Muscle layer of colon (tissue), 2 donors: Measurements from ENCODE around the gene TFE3.

ENCODE experiments used
- H3K27ac ChIP-seq: one replicate; pipeline ENCODE4 v1.7.0; 2013; ENCODE audit warnings: low read depth, mild to moderate bottlenecking, low read length, moderate library complexity
- H3K27me3 ChIP-seq, 2 donors: one replicate each; pipeline ENCODE4 v1.7.0; 2013; ENCODE audit warnings: low read length in 2 of 2, mild to moderate bottlenecking in 2 of 2; ENCODE audit not compliant: insufficient read depth in 2 of 2, control insufficient read depth in 1 of 2
- H3K36me3 ChIP-seq: one replicate; pipeline ENCODE4 v1.7.0; 2013; ENCODE audit warnings: mild to moderate bottlenecking, low read length; ENCODE audit not compliant: insufficient read depth
- H3K4me1 ChIP-seq: one replicate; pipeline ENCODE4 v1.7.0; 2013; ENCODE audit warnings: mild to moderate bottlenecking, low read length; ENCODE audit not compliant: insufficient read depth
- H3K4me3 ChIP-seq, 2 donors: one replicate each; pipeline ENCODE4 v1.7.0; 2013; ENCODE audit warnings: low read length in 2 of 2, low read depth in 1 of 2, mild to moderate bottlenecking in 1 of 2, moderate library complexity in 1 of 2
- H3K9ac ChIP-seq: one replicate; pipeline ENCODE4 v1.7.0; 2013; ENCODE audit warnings: low read length
- H3K9me3 ChIP-seq: one replicate; pipeline ENCODE4 v1.7.0; 2013; ENCODE audit warnings: mild to moderate bottlenecking, low read length
- donor health status: abdominal sarcoma.
- donor health status: Adenocarcinoma of cecum.

TFE3 gene

GRCh38 chrX:49070988-49071387 lies 27.8 kb upstream of the TFE3 start:
- H3K4me3 ChIP-seq: no peak overlapping the region
- no peak overlapping the region for H3K9ac ChIP-seq

GRCh38 chrX:49069038-49069437 lies 25.9 kb upstream of the TFE3 start:
- no peak overlapping the region for H3K9ac ChIP-seq
- no peaks in the 10 kb centered on the region for H3K9me3 ChIP-seq
- H3K36me3 ChIP-seq: no peaks in the 10 kb centered on the region
- H3K27ac ChIP-seq: no peak overlapping the region
- peaks cover 5% of the 10 kb centered on the region for H3K4me1 ChIP-seq
- no peak overlapping the region for H3K4me3 ChIP-seq
- H3K27me3 ChIP-seq: peaks cover 0 to 6% of the 10 kb centered on the region in 2 donors

More at GRCh38 chrX:49070988-49071387, 27.8 kb upstream of the TFE3 start:
- Histone ChIP-seq H3K36me3 (peaks cover 5% of the 10 kb centered on the region), H3K4me1 (peaks cover 9% of the 10 kb centered on the region), H3K27ac (no peak overlapping the region), H3K27me3 (peaks cover 0 to 7% of the 10 kb centered on the region in 2 donors), H3K9me3 (no peaks in the 10 kb centered on the region)

GRCh38 chrX:49067285-49068120 lies 24.3 kb upstream of the TFE3 start:
- H3K36me3 ChIP-seq: no peaks in the 10 kb centered on the region
- H3K4me1 ChIP-seq: no peaks in the 10 kb centered on the region
- no peak overlapping the region for H3K27ac ChIP-seq
- no peak overlapping the region for H3K9ac ChIP-seq
- no peaks in the 10 kb centered on the region for H3K27me3 ChIP-seq
- no peaks in the 10 kb centered on the region for H3K9me3 ChIP-seq
- H3K4me3 ChIP-seq: no peak overlapping the region

GRCh38 chrX:49066690-49067089 lies 23.5 kb upstream of the TFE3 start:
- Histone ChIP-seq H3K27ac (no peak overlapping the region), H3K9me3 (no peaks in the 10 kb centered on the region), H3K4me1 (no peaks in the 10 kb centered on the region), H3K4me3 (no peak overlapping the region), H3K27me3 (no peaks in the 10 kb centered on the region), H3K36me3 (no peaks in the 10 kb centered on the region), H3K9ac (no peak overlapping the region)

GRCh38 chrX:49066278-49066677 lies 23.1 kb upstream of the TFE3 start:
- Histone ChIP-seq H3K36me3 (no peaks in the 10 kb centered on the region), H3K9ac (no peak overlapping the region), H3K4me1 (no peaks in the 10 kb centered on the region), H3K27ac (no peak overlapping the region), H3K9me3 (no peaks in the 10 kb centered on the region), H3K4me3 (no peak overlapping the region), H3K27me3 (no peaks in the 10 kb centered on the region)

- H3K27ac ChIP-seq: no peak overlapping the region
- H3K9me3 ChIP-seq: no peaks in the 10 kb centered on the region
- no peaks in the 10 kb centered on the region for H3K4me1 ChIP-seq
- H3K27me3 ChIP-seq: no peaks in the 10 kb centered on the region
- H3K36me3 ChIP-seq: no peaks in the 10 kb centered on the region
- H3K9ac ChIP-seq: no peak overlapping the region
- H3K4me3 ChIP-seq: no peak overlapping the region
Measured at GRCh38 chrX:49064735-49065134, 21.6 kb upstream of the TFE3 start.

GRCh38 chrX:49064303-49064702 lies 21.1 kb upstream of the TFE3 start:
- Histone ChIP-seq H3K36me3 (no peaks in the 10 kb centered on the region), H3K9ac (no peak overlapping the region), H3K27me3 (no peaks in the 10 kb centered on the region), H3K4me1 (no peaks in the 10 kb centered on the region), H3K9me3 (no peaks in the 10 kb centered on the region), H3K27ac (no peak overlapping the region), H3K4me3 (no peak overlapping the region)

GRCh38 chrX:49063715-49064114 lies 20.6 kb upstream of the TFE3 start:
- Histone ChIP-seq H3K9ac (no peak overlapping the region), H3K27ac (no peak overlapping the region), H3K36me3 (no peaks in the 10 kb centered on the region), H3K9me3 (no peaks in the 10 kb centered on the region), H3K4me3 (no peak overlapping the region), H3K27me3 (peaks cover 0 to 3% of the 10 kb centered on the region in 2 donors), H3K4me1 (no peaks in the 10 kb centered on the region)

GRCh38 chrX:49061916-49062315 lies 18.8 kb upstream of the TFE3 start:
- no peaks in the 10 kb centered on the region for H3K4me1 ChIP-seq
- H3K4me3 ChIP-seq: no peak overlapping the region
- H3K27ac ChIP-seq: no peak overlapping the region
- no peak overlapping the region for H3K9ac ChIP-seq
- no peaks in the 10 kb centered on the region for H3K9me3 ChIP-seq
- peaks cover 0 to 6% of the 10 kb centered on the region in 2 donors for H3K27me3 ChIP-seq
- no peaks in the 10 kb centered on the region for H3K36me3 ChIP-seq

GRCh38 chrX:49061490-49061889 lies 18.3 kb upstream of the TFE3 start:
- no peak overlapping the region for H3K9ac ChIP-seq
- H3K27ac ChIP-seq: no peak overlapping the region
- no peaks in the 10 kb centered on the region for H3K36me3 ChIP-seq
- H3K4me1 ChIP-seq: no peaks in the 10 kb centered on the region
- H3K27me3 ChIP-seq: peaks cover 0 to 6% of the 10 kb centered on the region in 2 donors
- no peaks in the 10 kb centered on the region for H3K9me3 ChIP-seq
- no peak overlapping the region for H3K4me3 ChIP-seq

- Histone ChIP-seq H3K4me1 (no peaks in the 10 kb centered on the region), H3K9ac (no peak overlapping the region), H3K27me3 (peaks cover 0 to 6% of the 10 kb centered on the region in 2 donors), H3K36me3 (no peaks in the 10 kb centered on the region), H3K9me3 (no peaks in the 10 kb centered on the region), H3K27ac (no peak overlapping the region), H3K4me3 (no peak overlapping the region)
Measured at GRCh38 chrX:49060914-49061313, 17.8 kb upstream of the TFE3 start.

GRCh38 chrX:49059681-49060085 lies 16.5 kb upstream of the TFE3 start:
- no peak overlapping the region for H3K27ac ChIP-seq
- no peaks in the 10 kb centered on the region for H3K9me3 ChIP-seq
- peaks cover 0 to 6% of the 10 kb centered on the region in 2 donors for H3K27me3 ChIP-seq
- H3K4me1 ChIP-seq: no peaks in the 10 kb centered on the region
- no peaks in the 10 kb centered on the region for H3K36me3 ChIP-seq
- no peak overlapping the region for H3K9ac ChIP-seq
- H3K4me3 ChIP-seq: no peak overlapping the region
